GM21825 (cell line): ENCODE measurements around the gene SAC3D1.
"Not testable (repeated sequence)": the region's sequence is repeated elsewhere in the genome, so short reads cannot be mapped to it uniquely, and the experiment has no call there.

Experiments used
- ATAC-seq: cut with Tn5 transposase; IDR thresholded peaks from one replicate; pipeline ENCODE4 v1.9.1; 2021; ENCODE audit warnings: mild to moderate bottlenecking, moderate library complexity; ENCODE audit not compliant: unreplicated experiment

Gene SAC3D1

DNA sequence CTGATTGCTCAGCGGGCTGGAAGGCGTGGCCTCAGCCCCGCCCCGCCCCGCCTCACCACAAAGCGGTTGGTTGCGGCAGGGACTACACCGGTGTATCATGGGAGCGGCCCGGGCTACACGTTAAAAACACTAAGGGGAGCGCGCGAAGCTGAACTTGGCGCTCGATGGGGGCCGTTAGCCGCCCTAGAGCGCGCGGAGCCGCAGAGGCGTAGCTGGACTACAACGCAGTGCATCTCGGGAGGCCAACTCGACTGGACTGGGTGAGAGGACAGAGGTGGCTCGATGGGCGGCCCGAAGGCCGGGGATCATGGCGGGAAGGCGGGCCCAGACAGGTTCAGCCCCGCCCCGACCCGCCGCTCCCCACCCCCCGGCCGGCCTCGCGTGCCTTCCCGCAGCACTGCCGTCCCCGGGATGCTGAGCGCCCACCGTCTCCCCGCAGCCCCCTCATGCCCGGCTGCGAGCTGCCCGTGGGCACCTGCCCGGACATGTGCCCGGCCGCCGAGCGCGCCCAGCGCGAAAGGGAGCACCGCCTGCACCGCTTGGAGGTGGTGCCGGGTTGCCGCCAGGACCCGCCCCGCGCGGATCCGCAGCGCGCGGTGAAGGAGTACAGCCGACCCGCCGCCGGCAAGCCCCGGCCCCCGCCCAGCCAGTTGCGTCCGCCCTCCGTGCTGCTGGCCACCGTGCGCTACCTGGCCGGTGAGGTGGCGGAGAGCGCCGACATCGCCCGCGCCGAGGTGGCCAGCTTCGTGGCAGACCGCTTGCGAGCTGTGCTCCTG is at the start of gene SAC3D1:
Gene SAC3D1, plus strand, starts transcription at position 364 of the 776 bp plus-strand sequence. Its CDS starts 83 bp downstream, at position 447.
- peak; percentile 85 for ATAC-seq

DNA sequence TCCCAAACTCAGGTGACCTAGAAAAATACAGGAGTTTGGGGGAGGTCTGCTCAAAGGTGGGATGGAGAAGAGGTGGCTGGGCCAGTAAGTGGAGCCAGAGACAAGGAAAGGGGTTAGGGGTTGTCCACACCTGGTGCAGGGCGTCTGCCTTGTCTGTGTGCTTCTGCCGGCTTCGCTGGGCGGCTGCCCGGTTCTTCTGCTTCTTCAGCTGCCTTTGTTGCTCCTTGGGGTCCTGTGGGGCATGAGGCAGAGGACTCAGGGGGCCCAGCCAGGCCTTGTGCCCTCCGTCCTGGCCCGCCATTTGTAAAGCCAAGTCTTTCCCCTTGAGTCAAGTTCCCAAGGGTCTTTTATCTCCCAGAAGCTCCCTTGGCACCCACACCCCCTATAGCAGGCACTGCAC is 46.7 kb upstream of the SAC3D1 start:
- ATAC-seq = no peak

GRCh38 chr11:64996327-64996709 is 44.7 kb upstream of the SAC3D1 start:
- ATAC-seq = no peak

GRCh38 chr11:64996710-64997380 is 44.2 kb upstream of the SAC3D1 start, which contains the start of gene BATF2:
TSS of gene BATF2 (minus strand) at chr11:64996971. CDS start at chr11:64996914, 57 bp downstream.
- no peak for ATAC-seq

DNA sequence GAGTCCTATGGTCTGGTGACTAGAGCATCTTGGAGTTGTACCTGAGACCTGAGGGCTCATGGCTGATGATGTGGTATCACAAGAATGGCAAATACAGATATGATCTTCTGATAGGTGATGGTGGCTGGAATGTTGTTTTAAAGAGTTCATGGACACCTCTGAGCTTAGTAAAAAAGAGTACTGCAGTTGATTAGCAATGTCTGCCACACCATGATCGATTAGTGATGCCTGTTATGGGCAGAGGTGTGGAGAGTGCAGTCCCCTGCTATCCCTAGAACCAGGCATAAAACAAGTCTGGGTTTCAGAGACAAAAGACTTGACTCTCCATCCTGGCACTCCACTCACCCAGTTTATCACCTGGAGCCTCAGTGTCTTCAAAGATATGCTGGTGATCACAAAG is 42.9 kb upstream of the SAC3D1 start:
- ATAC-seq = no peak

DNA sequence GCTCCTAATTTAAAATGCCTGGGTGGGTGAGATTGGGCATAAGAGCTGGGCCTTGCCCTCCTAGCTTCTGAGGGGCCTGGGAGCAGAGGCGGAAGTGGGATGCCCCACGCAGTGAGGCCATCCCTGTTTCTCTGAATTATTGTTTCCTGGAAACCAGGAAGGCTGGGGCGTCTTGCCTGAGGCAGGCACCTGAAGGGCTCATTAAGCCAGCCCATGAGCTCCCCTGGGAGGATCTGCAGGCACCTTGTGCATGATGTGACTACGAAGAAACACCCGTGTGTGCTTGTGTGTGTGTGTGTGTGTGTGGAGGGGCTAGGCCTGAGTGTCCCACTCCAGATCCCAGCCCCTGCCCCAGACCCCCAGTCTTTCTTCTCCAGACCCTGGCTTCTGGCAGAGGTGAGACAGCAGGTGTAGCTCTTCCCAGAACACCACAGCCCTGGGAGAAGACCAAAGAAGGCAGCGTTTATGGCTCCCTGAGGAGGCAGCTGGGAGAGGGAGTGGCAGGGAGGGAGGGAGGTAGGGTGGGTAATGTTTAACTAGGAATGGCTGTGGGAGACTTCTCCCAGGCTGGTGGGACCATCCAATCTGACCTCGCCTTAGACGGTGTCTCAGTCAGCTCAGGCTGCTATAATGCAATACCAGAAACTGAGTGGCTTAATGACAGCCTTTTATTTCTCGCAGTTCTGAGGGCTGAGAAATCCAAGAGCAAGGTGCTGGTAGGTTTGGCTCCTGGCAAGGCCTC is 42.1 kb upstream of the SAC3D1 start:
- no peak for ATAC-seq

- no peak for ATAC-seq
These were observed 41.5 kb upstream of the SAC3D1 start for GRCh38 chr11:64999478-64999877.

DNA sequence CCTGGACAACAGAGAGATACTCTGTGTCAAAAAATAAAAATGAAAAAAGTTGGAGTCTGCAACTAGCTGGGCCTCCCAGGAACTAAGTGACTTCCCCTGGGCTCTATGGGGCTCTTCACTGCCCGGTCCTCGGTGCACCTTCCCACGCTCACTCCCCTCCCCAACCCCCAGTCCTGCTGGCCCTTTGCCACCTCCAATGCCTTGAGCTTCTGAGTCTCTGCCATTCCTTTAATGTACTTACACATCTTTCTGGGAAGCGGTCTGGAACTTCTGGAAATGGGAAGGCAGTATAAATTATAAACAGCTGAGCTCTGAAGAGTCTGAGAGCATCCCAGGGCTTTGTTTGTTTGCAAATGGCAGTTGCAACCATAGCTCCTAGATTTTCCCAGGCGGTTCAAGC is 38.3 kb upstream of the SAC3D1 start:
- ATAC-seq = no peak

DNA sequence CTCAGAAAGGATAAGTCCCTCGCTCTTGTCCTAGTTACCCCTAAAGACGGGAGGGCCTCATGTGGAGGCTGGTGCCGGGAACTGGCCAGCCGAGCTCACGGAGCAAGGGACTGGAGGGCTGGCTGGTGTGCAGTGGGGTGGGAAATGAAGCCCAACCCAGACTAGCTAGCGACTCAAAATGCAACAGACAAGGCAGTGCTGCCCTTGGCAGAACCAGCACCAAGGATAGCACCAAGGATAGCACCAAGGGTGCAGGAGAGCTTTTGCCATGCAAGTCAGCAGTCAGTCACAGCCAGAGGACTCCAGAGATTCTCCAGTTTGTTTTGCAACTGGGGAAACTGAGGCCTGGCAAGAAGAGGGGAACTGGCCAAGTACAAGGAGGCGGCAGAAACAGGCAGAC is 37.7 kb upstream of the SAC3D1 start:
- no peak for ATAC-seq

GRCh38 chr11:65003968-65004367 is 37.0 kb upstream of the SAC3D1 start:
- ATAC-seq = not testable (repeated sequence)

DNA sequence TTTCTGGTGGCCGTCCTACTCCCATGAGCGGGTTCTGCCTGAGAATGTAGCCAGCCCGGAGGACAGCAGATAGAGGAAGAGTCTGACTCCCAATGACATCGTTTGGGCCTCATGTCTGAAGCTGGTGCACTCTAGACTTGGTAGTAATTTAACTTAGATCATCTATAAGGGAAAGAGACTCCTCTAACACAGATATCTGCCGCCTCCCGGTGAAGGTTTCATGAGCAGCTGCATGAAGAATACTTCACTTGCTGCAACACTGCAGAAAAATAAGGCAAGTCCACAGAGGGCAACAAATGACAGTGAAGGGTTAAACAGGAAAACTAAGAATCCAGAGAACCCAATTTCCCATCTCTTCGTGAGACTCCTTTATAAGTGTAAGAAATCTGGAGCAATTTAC is 33.0 kb upstream of the SAC3D1 start:
- no peak for ATAC-seq

GRCh38 chr11:65008873-65009272 is 32.1 kb upstream of the SAC3D1 start:
- ATAC-seq = no peak

GRCh38 chr11:65013130-65013887 is 27.7 kb upstream of the SAC3D1 start:
- ATAC-seq = peak; percentile 64

DNA sequence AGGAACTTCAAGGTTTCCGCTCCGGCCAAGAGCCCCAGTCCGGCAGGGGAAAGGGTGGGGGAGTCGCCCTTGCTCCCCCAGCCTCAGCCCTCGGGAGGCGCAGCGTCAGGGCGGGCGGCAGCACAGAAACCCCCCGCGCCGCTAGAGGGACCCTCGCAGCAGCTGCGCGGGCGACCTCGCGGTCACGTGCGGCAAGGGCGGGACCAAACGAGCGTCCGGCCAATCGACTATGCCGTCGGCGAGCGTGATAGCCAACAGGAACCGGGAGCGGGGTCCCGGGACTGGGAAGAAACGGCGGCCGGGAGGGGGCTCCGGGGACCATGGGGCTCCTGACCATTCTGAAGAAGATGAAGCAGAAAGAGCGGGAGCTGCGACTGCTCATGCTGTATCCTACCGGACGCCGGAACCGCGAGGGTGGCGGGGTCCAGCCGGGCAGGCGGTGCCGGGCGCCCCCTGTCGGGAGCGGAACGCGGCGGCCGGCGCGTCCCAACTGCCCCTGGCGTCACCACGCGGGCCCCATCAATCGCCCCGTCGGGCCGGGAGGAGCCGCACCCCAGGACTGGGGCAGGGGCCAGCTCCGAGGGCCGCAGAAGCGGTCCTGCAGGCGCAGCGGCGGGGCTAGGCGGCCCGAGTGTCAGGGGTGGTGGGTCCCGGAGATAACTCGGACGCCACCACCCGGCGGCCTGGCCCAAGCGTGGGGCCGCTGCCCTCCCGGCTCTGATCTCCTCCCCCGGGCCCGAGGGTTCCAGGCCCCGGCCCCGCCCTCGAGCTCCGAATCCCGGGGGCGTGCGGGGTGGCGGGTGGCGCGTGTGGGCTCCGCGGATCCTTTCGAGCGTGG is 26.9 kb upstream of the SAC3D1 start, which contains the start of gene ARL2:
Gene ARL2, plus strand, starts transcription at position 273 of the 838 bp plus-strand sequence. Its CDS starts 48 bp downstream, at position 321.
- ATAC-seq = peak; percentile 74

DNA sequence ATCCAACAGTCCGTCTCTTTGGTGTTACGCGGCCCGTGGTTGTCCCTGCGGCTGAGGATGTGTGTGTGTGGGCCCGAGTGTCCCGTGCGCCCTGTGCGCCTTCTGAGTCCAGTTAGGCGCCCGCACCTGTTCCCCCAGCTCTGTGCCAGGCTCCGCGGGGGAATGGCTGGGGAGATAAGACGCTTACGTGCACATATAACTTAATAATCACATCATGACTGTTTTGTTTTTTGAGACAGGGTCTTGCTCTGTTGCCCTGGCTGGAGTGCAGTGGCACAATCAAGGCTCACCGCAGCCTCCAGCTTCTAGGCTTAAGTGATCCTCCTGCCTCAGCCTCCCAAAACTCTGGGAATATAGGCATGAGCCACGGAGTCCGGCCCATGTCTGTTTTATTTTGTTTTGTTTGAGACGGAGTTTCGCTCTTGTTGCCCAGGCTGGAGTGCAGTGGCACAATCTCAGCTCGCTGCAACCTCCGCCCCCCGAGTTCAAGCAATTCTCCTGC is 26.2 kb upstream of the SAC3D1 start:
- ATAC-seq = no peak

GRCh38 chr11:65016705-65017104 is 24.3 kb upstream of the SAC3D1 start:
- no peak for ATAC-seq

DNA sequence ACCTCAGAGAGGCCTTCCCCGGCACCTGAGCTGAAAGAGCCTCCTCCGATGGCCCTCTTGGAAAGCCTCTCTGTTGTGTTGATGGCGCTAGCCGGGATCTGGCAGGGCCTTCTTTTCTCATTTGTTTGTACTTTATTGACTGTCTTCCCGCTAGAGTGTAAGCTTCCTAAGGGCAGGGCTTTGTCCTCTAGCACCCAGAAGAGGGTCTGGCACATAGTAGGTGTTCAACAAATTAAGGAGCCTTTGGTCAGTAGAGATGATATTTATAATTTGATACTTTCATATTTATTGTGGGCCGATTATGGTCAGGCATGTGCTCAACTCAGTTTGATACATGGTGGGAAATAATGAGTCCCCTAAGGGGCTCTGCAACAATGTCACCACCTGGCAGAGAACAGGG is 23.1 kb upstream of the SAC3D1 start:
- no peak for ATAC-seq

GRCh38 chr11:65019824-65020223 is 21.2 kb upstream of the SAC3D1 start:
- no peak for ATAC-seq

GRCh38 chr11:65021003-65021402 is 20.0 kb upstream of the SAC3D1 start:
- no peak for ATAC-seq

- ATAC-seq = no peak
These were observed 19.5 kb upstream of the SAC3D1 start for GRCh38 chr11:65021509-65021908.
